Measurements from ENCODE around the gene CHRDL2.

DNA sequence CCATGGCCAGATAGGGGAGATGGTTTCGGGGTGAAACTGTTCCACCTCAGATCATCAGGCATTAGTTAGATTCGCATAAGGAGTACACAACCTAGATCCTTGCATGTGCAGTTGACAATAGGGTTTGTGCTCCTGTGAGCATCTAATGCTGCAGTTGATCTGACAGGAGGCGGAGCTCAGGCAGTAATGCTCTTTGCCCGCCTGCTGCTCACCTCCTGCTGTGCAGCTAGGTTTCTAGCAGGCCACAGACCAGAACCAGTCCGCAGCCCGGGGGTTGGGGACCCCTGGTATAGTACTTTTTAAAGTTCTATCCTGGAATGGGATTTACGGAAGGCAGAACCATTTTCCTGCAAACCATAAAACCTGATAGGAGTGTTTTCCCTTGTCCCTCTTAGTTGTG, 84.3 kb downstream of the CHRDL2 start:
- TF ChIP-seq RFX5 (IDR thresholded peaks at IDR 0.05) (no peak), SMC3 (IDR thresholded peaks at IDR 0.05) (no peak), CTCF (IDR thresholded peaks at IDR 0.05) (no peak), MYC (IDR thresholded peaks at IDR 0.05; ENCODE audit: borderline replicate concordance, low read length) (no peak), RARB (CRISPR knock-in tag; IDR thresholded peaks at IDR 0.05) (no peak), POLR2A (IDR thresholded peaks at IDR 0.05; ENCODE audit: low read length) (no peak), CBX2 (IDR thresholded peaks at IDR 0.05; ENCODE audit: borderline replicate concordance, low read depth) (no peak), REST (IDR thresholded peaks at IDR 0.05) (no peak), PHF8 (IDR thresholded peaks at IDR 0.05; ENCODE audit: borderline replicate concordance, low read depth) (no peak)

All from A549 (cell line).